Stimulated activated CD4-positive, alpha-beta T cell treated with anti-CD3 and anti-CD28 coated beads, Interleukin-4, amount 100 ng/mL, for 1 hour (primary cell): ENCODE measurements around the gene PDE4D.
"Not testable (repeated sequence)": the region's sequence is repeated elsewhere in the genome, so short reads cannot be mapped to it uniquely, and the experiment has no call there.

Source experiments
- DNase-seq: peaks from one replicate; pipeline ENCODE4 v3.0.0-alpha.2; 2020

The PDE4D gene

GRCh38 chr5:59496524-59497134 lies 396.9 kb downstream of the PDE4D start:
- no peak for DNase-seq

- no peak for DNase-seq
Observed at GRCh38 chr5:59491945-59492344, 401.6 kb downstream of the PDE4D start.

- DNase-seq = no peak
Observed at GRCh38 chr5:59489551-59489950, 404.0 kb downstream of the PDE4D start.

GRCh38 chr5:59487772-59488729 lies 405.5 kb downstream of the PDE4D start:
- DNase-seq = no peak

- no peak for DNase-seq
Observed at GRCh38 chr5:59487068-59487686, 406.3 kb downstream of the PDE4D start.

- DNase-seq = no peak
Observed at GRCh38 chr5:59486508-59486907, 407.0 kb downstream of the PDE4D start.

- no peak for DNase-seq
Observed at GRCh38 chr5:59485629-59486439, 407.7 kb downstream of the PDE4D start.

- no peak for DNase-seq
Observed at GRCh38 chr5:59485107-59485506, 408.4 kb downstream of the PDE4D start.

- no peak for DNase-seq
Observed at GRCh38 chr5:59484618-59485017, 408.9 kb downstream of the PDE4D start.

GRCh38 chr5:59483971-59484472 lies 409.5 kb downstream of the PDE4D start:
- no peak for DNase-seq

GRCh38 chr5:59479086-59479485 lies 414.4 kb downstream of the PDE4D start:
- DNase-seq = no peak

GRCh38 chr5:59474324-59474723 lies 419.2 kb downstream of the PDE4D start:
- DNase-seq = no peak

- DNase-seq = no peak
Observed at GRCh38 chr5:59473611-59474010, 419.9 kb downstream of the PDE4D start.

GRCh38 chr5:59471463-59471862 lies 422.1 kb downstream of the PDE4D start:
- no peak for DNase-seq

GRCh38 chr5:59467969-59468368 lies 425.6 kb downstream of the PDE4D start:
- DNase-seq = no peak

GRCh38 chr5:59466271-59466670 lies 427.3 kb downstream of the PDE4D start:
- no peak for DNase-seq

GRCh38 chr5:59464969-59465368 lies 428.6 kb downstream of the PDE4D start:
- DNase-seq = no peak

GRCh38 chr5:59463618-59464166 lies 429.8 kb downstream of the PDE4D start:
- not testable (repeated sequence) for DNase-seq

- no peak for DNase-seq
Observed at GRCh38 chr5:59462956-59463355, 430.6 kb downstream of the PDE4D start.

- DNase-seq = no peak
Observed at GRCh38 chr5:59460368-59461153, 433.0 kb downstream of the PDE4D start.

- DNase-seq = no peak
Observed at GRCh38 chr5:59458966-59459729, 434.4 kb downstream of the PDE4D start.
